Activated T-helper 2 cell treated with anti-CD3 and anti-CD28 coated beads, Interferon-gamma antibody, Interleukin-2, Interleukin-4, amounts not matched to agents 10 μg/mL and 5 μg/mL and 100 μg/mL, durations not matched to agents 14 hours and 24 hours and 36 hours (primary cell): ENCODE data around the gene EFNA5. TPM values are rescaled to one million over a fixed set of nuclear protein-coding genes. Genes with fewer than 3 reads are reported as not detected.
A peak's percentile ranks its signal among the peaks of the same experiment; 100 is the strongest.

ENCODE experiments used
- DNase-seq: peaks from one replicate; pipeline ENCODE4 v3.0.0; 2021; ENCODE audit warnings: low spot score
- H3K27ac Mint-ChIP-seq: one replicate; pipeline ENCODE4 v1.8.0; 2021; ENCODE audit warnings: mixed read lengths
- H3K27me3 Mint-ChIP-seq: one replicate; pipeline ENCODE4 v1.8.0; 2021; ENCODE audit warnings: low read depth, mixed read lengths
- H3K36me3 Mint-ChIP-seq: one replicate; pipeline ENCODE4 v1.8.0; 2021; ENCODE audit warnings: low read depth, mixed read lengths
- H3K4me1 Mint-ChIP-seq: one replicate; pipeline ENCODE4 v1.8.0; 2021; ENCODE audit warnings: low read depth, mixed read lengths
- H3K4me3 Mint-ChIP-seq: one replicate; pipeline ENCODE4 v1.8.0; 2021; ENCODE audit warnings: low read depth, mild to moderate bottlenecking, moderate library complexity, mixed read lengths
- H3K9me3 Mint-ChIP-seq: one replicate; pipeline ENCODE4 v1.8.0; 2021; ENCODE audit warnings: mixed read lengths
- intact Hi-C: fragments of 100-400 bp; cut with micrococcal nuclease; formaldehyde crosslinking; loops from one replicate; pipeline ENCODE4 v1.15.1; 2023
- total RNA-seq: library from RNA; stranded (reverse); gene quantifications from 2 replicates; pipeline ENCODE4 v1.2.3, GENCODE V29; 2022

The EFNA5 gene
- total RNA-seq, 1 donor from 2014 or later: not detected

DNA sequence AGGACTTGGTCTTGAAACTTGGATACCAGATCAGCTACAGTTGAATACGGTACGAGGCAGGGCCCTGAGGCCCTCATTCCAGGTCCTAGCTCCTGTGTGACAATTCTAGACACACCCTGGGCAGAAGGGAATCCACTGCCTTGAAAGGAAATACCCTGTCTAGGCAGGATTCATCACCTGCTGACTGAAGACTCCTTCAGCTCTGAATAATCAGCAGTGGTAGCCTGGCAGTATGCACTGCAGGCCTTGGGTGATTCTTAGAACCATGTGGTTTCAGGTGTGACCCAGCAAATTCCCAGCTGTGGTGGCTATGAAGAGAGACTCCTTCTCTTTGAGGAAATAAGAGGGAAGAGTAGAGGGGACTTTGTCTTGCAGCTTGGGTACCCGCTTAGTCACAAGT lies 17.2 kb upstream of the EFNA5 start:
- peaks cover 14% of the 10 kb centered on the region for H3K9me3 Mint-ChIP-seq
- intact Hi-C loops: no loop called here
- no peaks in the 10 kb centered on the region for H3K4me1 Mint-ChIP-seq
- H3K4me3 Mint-ChIP-seq: no peak overlapping the region
- H3K36me3 Mint-ChIP-seq: no peaks in the 10 kb centered on the region
- DNase-seq: no peak
- peaks cover 8% of the 10 kb centered on the region for H3K27me3 Mint-ChIP-seq
- H3K27ac Mint-ChIP-seq: no peak overlapping the region

DNA sequence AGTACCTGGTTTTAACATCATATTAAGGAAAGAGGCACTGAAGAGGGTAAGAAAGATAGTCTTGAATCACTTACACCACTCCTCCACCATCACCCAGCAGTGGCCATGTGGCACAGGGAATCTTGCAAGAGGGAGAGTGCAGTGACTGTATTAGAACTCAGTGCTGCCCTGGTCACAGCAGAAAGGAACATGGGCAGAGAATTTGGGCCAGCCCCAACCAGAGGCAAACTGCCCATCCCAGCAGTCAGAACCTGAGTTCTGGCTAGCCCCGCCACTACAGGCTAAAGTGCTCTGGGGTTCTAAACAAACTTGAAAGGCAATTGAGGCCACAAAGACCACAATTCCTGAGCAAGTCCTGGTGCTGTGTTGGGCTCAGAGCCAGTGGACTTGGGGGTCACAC lies 16.7 kb upstream of the EFNA5 start:
- Mint-ChIP-seq H3K36me3 (no peaks in the 10 kb centered on the region), H3K27me3 (peaks cover 8% of the 10 kb centered on the region), H3K4me3 (no peak overlapping the region), H3K4me1 (no peaks in the 10 kb centered on the region), H3K9me3 (peaks cover 13% of the 10 kb centered on the region), H3K27ac (no peak overlapping the region)
- intact Hi-C loops: no loop called here
- no peak for DNase-seq

DNA sequence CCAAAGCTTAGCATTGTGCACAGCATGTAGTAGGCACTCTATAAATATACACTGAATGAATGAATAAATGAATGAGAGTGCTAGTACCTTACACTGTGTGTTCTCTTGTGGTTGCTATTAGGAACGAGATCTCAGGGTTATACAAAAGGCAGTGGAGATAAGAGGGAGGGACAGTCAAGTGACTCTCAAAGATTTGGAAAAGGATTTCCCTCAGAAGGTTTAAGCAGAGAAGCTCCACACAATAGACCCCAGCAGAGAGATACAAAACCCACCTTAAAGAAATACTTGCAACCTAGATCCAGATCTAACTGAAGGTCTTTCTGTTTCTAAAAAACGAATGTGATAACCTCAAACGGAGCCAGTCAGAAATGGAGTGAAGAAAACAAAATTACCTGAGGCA lies 11.8 kb upstream of the EFNA5 start:
- H3K4me3 Mint-ChIP-seq: no peak overlapping the region
- no peaks in the 10 kb centered on the region for H3K4me1 Mint-ChIP-seq
- no peak for DNase-seq
- H3K27me3 Mint-ChIP-seq: peaks cover 33% of the 10 kb centered on the region
- intact Hi-C loops: loop anchor here (5.0 kb wide), 1 partner anchor 310 kb away; no protein-coding TSS in a partner anchor
- no peaks in the 10 kb centered on the region for H3K9me3 Mint-ChIP-seq
- H3K27ac Mint-ChIP-seq: no peak overlapping the region
- no peaks in the 10 kb centered on the region for H3K36me3 Mint-ChIP-seq

DNA sequence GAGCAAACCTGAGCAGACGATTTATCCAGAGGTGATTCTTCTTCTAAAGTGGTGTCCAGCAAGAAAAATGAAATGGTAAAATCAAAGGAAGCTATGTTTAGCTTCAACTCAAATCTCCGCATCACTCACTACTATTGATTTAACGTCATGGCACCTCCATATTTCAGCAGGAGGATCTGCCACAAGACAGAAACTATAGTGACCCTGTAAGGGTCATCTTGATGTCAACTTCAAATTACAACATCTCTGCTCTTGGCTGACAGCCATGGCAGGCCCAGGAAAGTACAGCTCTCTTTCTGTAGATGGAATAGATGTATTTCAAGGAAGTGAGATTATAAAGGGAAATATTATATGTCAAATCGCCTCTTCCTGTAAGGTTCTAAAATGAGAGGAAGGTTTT lies 10.1 kb upstream of the EFNA5 start:
- Mint-ChIP-seq H3K9me3 (no peaks in the 10 kb centered on the region), H3K4me1 (peaks cover 4% of the 10 kb centered on the region), H3K4me3 (no peak overlapping the region), H3K27ac (no peak overlapping the region), H3K36me3 (no peaks in the 10 kb centered on the region), H3K27me3 (peaks cover 34% of the 10 kb centered on the region)
- no peak for DNase-seq
- intact Hi-C loops: loop anchor here (5.0 kb wide), 1 partner anchor 312 kb away; no protein-coding TSS in a partner anchor

DNA sequence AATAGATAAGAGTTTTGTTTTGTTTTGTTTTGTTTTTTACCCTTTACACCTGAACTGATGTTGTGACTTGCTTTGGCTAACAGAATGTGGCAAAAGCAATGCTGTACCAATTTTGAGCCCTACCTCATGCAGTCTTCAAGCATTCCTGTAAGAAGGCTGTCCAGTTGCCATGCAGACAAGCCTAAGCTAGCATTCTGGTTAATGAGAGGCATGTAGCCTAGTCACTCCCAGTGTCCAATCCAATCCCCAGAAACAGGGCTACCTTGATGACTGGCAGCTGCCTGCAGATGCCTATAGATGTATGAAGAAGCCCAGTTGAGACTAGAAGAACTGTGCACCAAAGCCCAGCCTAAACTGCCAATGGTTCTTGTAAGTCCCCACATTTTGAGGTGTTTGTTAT lies 9.4 kb upstream of the EFNA5 start:
- Mint-ChIP-seq H3K36me3 (no peaks in the 10 kb centered on the region), H3K4me1 (peaks cover 4% of the 10 kb centered on the region), H3K4me3 (no peak overlapping the region), H3K27ac (no peak overlapping the region), H3K27me3 (peaks cover 39% of the 10 kb centered on the region), H3K9me3 (no peaks in the 10 kb centered on the region)
- no peak for DNase-seq
- intact Hi-C loops: loop anchor here (5.0 kb wide), 1 partner anchor 312 kb away; no protein-coding TSS in a partner anchor

DNA sequence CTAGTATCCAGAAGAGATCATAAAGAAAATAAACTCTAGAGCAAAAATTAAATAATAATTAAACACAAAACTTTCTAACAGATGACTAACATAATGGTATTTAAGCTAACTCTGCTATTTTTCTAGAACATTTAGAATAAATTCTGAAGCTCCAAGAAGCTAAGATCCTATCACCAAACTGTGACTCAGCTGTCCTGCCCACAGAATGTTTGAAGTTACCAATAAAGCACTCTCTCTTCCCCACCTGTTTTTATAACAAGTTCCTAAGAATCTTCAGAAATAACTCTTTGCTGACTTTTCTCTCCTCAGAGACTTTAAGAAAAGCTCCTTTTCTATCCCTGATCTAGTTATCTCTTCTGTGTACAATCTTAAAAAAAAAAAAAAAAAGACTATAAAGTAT lies 6.0 kb upstream of the EFNA5 start:
- DNase-seq: no peak
- Mint-ChIP-seq H3K4me3 (no peak overlapping the region), H3K36me3 (no peaks in the 10 kb centered on the region), H3K4me1 (peaks cover 17% of the 10 kb centered on the region), H3K27ac (no peak overlapping the region), H3K27me3 (peaks cover 58% of the 10 kb centered on the region), H3K9me3 (no peaks in the 10 kb centered on the region)
- intact Hi-C loops: no loop called here

DNA sequence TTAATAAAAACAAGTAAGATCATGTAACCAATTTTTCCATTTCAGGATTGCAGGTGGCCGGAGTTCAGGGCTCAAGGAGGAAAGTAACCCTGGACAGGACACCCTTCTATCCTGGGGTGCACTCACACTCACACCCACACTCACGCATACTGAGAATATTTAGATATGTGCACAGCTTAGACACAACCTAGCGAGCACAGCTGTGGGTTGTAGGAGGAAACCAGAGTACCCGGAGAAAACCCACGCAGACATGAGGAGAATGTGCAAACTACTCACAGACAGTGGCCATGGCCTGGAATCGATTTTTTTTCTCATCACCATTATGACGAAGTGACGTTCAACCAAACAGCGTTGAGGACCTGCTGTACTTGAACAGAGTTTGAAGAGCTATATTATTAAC lies 4.5 kb upstream of the EFNA5 start:
- Mint-ChIP-seq H3K9me3 (no peaks in the 10 kb centered on the region), H3K27me3 (peaks cover 58% of the 10 kb centered on the region), H3K4me1 (peaks cover 23% of the 10 kb centered on the region), H3K27ac (no peak overlapping the region), H3K36me3 (no peaks in the 10 kb centered on the region), H3K4me3 (no peak overlapping the region)
- DNase-seq: no peak
- intact Hi-C loops: no loop called here

DNA sequence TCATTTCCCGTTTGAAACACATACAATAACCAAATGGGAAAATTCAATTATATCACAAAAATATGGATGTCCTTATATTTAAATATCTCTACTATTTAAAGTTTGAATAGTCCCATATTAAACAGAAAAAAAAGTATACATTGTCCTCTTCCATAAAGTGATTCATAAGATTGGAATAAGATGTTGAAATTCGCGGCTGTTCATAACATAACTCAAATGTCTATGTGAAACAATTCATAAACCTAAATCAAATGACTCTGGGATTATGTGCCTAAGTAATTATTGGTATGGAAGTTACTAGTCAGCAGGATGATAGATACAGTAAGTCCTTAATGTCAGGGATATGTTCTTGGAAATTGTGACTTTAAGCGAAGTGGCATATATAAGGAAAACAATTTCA lies 3.9 kb upstream of the EFNA5 start:
- H3K4me3 Mint-ChIP-seq: no peak overlapping the region

DNA sequence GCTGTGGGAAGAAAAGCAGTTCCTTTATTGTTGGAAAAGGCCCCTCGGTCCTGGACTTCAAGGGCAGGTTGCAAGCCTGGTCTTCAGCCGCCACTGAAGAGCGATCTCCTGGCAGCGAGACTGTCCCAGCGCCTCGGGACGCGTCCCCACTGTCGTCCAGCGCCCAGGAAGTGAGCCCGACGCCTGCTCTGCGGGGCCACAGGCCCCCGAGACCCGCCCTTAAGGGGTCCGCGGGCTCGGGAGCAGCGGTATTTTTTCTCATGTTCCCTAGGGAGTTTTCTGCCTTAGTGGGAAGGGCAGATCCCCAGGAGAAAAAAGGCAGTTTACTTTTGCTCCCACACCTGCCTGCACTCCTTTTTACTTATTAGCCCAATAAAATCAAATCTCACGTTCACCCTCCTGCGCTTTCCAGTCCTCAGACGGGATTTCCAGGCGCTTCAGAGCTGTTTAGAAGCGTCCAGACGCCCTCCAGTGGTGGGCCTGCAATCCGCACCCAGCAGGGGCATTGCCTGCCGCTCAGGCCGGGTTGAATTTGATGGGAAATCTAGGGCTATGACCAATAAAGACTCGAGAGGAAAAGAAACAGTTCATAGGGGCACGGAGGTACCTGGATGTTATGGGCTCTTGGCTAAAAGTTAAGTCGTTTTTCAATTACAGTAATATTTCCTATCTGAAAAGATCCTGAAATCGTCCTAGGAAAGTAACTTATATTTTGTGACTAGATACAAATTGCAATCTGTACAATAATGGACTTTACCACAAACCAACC lies 2.8 kb upstream of the EFNA5 start:
- intact Hi-C loops: loop anchor here (5.0 kb wide), 2 partner anchors 101 to 244 kb away; no protein-coding TSS in a partner anchor
- Mint-ChIP-seq H3K27ac (no peak overlapping the region), H3K36me3 (no peaks in the 10 kb centered on the region), H3K9me3 (no peaks in the 10 kb centered on the region), H3K27me3 (peaks cover 62% of the 10 kb centered on the region), H3K4me3 (peak overlapping the region; percentile 70), H3K4me1 (peaks cover 26% of the 10 kb centered on the region)
- DNase-seq: peak; percentile 59

More for the DNA sequence above, 3.9 kb upstream of the EFNA5 start:
- no peak for DNase-seq
- no peaks in the 10 kb centered on the region for H3K9me3 Mint-ChIP-seq
- no peak overlapping the region for H3K27ac Mint-ChIP-seq
- H3K4me1 Mint-ChIP-seq: peaks cover 24% of the 10 kb centered on the region
- H3K36me3 Mint-ChIP-seq: no peaks in the 10 kb centered on the region
- H3K27me3 Mint-ChIP-seq: peaks cover 55% of the 10 kb centered on the region
- intact Hi-C loops: loop anchor here (5.0 kb wide), 2 partner anchors 102 to 243 kb away; no protein-coding TSS in a partner anchor

DNA sequence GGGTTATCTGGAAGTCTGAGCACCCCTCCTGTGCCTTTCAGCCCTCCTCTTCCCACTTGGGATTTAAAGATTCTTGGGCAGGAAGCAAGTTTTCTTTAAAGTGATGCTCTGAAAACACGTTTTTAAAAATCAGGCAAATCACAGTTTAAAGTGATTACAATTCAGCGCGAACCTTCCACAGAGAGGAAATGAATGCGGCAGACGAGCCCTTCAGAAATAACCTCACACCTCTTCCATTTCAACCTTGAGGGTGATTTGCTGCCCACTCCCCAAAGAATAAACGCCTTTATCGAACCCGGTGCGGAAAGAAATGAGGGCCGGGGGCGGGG lies 2.3 kb upstream of the EFNA5 start:
- Mint-ChIP-seq H3K27ac (no peak overlapping the region), H3K4me3 (peak overlapping the region; percentile 70), H3K36me3 (no peaks in the 10 kb centered on the region), H3K4me1 (peaks cover 26% of the 10 kb centered on the region), H3K9me3 (no peaks in the 10 kb centered on the region), H3K27me3 (peaks cover 66% of the 10 kb centered on the region)
- intact Hi-C loops: loop anchor here (5.0 kb wide), 2 partner anchors 101 to 244 kb away; no protein-coding TSS in a partner anchor
- no peak for DNase-seq

DNA sequence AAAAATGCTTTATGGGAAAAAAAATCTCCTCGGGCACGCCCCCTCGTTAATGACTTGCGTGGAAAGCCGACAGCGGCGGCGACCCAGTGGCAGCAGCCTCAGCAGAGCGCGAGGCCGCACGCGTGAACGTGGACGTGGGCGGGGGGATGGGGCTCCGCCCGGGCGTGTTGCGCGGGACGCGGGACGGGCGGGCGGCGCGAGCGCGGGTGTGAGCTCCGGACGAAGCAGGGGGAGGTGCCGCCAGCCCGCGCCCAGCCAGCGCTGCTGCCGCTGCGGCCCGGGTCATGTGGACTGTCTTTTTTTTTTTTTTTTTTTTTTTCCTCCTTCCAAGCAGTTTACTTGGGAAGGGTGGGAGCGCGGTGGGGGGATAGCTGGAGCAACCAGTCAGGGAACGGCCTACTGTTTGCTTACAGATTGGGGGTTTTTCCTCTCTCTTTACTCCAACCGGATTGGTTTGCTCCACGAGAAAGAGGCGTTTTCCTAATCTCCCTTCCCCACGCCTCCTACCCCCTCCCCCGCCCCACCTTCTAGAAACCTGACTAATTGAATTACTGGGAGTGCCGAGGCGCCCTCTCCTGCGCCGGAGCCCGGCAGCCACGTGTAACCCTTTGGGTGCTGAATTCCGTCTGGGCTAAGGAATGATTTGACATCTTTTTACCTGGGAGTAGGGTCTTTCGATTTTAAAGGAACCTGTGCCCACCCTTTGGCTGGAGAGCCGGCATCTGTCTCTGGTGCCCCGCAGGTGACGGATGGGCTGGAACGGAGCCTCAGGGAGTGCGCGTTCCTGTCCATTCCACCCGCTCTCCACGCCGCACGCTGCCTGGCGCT lies 1.7 kb upstream of the EFNA5 start:
- DNase-seq: no peak
- H3K27me3 Mint-ChIP-seq: peaks cover 70% of the 10 kb centered on the region
- H3K9me3 Mint-ChIP-seq: no peaks in the 10 kb centered on the region
- H3K4me1 Mint-ChIP-seq: peaks cover 26% of the 10 kb centered on the region
- peak overlapping the region; percentile 75 for H3K4me3 Mint-ChIP-seq
- H3K36me3 Mint-ChIP-seq: no peaks in the 10 kb centered on the region
- H3K27ac Mint-ChIP-seq: no peak overlapping the region
- intact Hi-C loops: loop anchor here (5.0 kb wide), 2 partner anchors 100 to 245 kb away; no protein-coding TSS in a partner anchor

DNA sequence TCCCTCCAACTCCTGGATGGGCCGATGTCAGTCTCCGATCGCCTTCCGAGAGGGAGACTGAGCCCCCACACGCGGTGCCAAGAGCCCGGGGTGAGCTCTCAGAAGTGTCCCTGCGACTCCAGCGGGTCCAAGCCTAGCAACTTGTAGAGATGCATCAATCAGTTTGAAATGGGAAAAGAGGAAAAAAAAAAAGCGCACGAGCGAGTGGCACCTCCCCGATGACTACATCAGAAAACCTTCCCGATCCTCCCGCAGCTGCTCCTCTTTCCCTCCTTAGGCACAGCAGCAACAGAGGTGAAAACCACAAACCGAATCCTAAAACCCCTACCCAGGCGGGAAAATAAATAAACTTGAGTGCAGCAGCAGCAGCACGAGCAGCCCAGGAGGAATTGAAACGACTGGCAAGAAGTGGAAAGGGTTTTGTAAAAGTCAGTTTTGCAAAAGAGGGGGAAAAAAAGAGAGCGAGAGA lies 1.0 kb upstream of the EFNA5 start:
- H3K9me3 Mint-ChIP-seq: no peaks in the 10 kb centered on the region
- intact Hi-C loops: loop anchor here (5.0 kb wide), 2 partner anchors 99 to 246 kb away; no protein-coding TSS in a partner anchor
- no peak overlapping the region for H3K27ac Mint-ChIP-seq
- peaks cover 22% of the 10 kb centered on the region for H3K4me1 Mint-ChIP-seq
- H3K27me3 Mint-ChIP-seq: peaks cover 71% of the 10 kb centered on the region
- DNase-seq: no peak
- H3K4me3 Mint-ChIP-seq: peak overlapping the region; percentile 75
- no peaks in the 10 kb centered on the region for H3K36me3 Mint-ChIP-seq
